Endothelial cell (in vitro differentiated cells): ENCODE results near the gene SPHK2. TPM values are rescaled to one million over a fixed set of nuclear protein-coding genes. Genes with fewer than 3 reads are reported as not detected.
"Not testable (repeated sequence)": the region's sequence is repeated elsewhere in the genome, so short reads cannot be mapped to it uniquely, and the experiment has no call there.

Source experiments
- DNase-seq: peaks from one replicate; pipeline ENCODE4 v3.0.0; 2021; ENCODE audit warnings: low spot score
- H3K27ac Mint-ChIP-seq: one replicate; pipeline ENCODE4 v1.8.0; 2021; ENCODE audit warnings: mixed read lengths, inconsistent platforms; ENCODE audit not compliant: unreplicated experiment
- H3K27me3 Mint-ChIP-seq: one replicate; pipeline ENCODE4 v1.8.0; 2021; ENCODE audit warnings: mild to moderate bottlenecking, moderate library complexity, mixed read lengths, inconsistent platforms; ENCODE audit not compliant: unreplicated experiment
- H3K36me3 Mint-ChIP-seq: one replicate; pipeline ENCODE4 v1.8.0; 2021; ENCODE audit warnings: mild to moderate bottlenecking, low read depth, mixed read lengths, inconsistent platforms; ENCODE audit not compliant: unreplicated experiment
- H3K4me1 Mint-ChIP-seq: one replicate; pipeline ENCODE4 v1.8.0; 2021; ENCODE audit warnings: mild to moderate bottlenecking, mixed read lengths, inconsistent platforms; ENCODE audit not compliant: unreplicated experiment
- H3K4me3 Mint-ChIP-seq: one replicate; pipeline ENCODE4 v1.8.0; 2021; ENCODE audit warnings: mild to moderate bottlenecking, mixed read lengths, inconsistent platforms; ENCODE audit not compliant: unreplicated experiment
- H3K9me3 Mint-ChIP-seq: one replicate; pipeline ENCODE4 v1.8.0; 2021; ENCODE audit warnings: mixed read lengths, inconsistent platforms; ENCODE audit not compliant: unreplicated experiment
- CTCF ChIP-seq: fragments of 200-600 bp; sonication (generic); IDR thresholded peaks from one replicate; pipeline ENCODE4 v1.5.0; 2021; ENCODE audit warnings: antibody characterized with exemption; ENCODE audit not compliant: unreplicated experiment
- total RNA-seq: library from RNA; stranded (reverse); fragmentation: NEBNext Ultra II Directional; extraction: Animal tissue kit (Norgen Biotek cat#: 25700); gene quantifications from one replicate; pipeline ENCODE4 v1.2.1, GENCODE V29; 2021; ENCODE audit not compliant: unreplicated experiment

Gene SPHK2
- total RNA-seq, 1 donor from 2014 or later, result 24.7 TPM

- H3K27me3 Mint-ChIP-seq, result peaks cover 23% of the 10 kb centered on the region
- peaks cover 3% of the 10 kb centered on the region for H3K36me3 Mint-ChIP-seq
- H3K4me3 Mint-ChIP-seq, result peak overlapping the region; percentile 67
- H3K9me3 Mint-ChIP-seq, result no peaks in the 10 kb centered on the region
- H3K27ac Mint-ChIP-seq, result peak overlapping the region; percentile 83
- H3K4me1 Mint-ChIP-seq, result peaks cover 11% of the 10 kb centered on the region
- peak; percentile 68 for DNase-seq
- TF ChIP-seq CTCF, result no peak
Observed at GRCh38 chr19:48629599-48630295, 10.4 kb downstream of the SPHK2 start.

DNA sequence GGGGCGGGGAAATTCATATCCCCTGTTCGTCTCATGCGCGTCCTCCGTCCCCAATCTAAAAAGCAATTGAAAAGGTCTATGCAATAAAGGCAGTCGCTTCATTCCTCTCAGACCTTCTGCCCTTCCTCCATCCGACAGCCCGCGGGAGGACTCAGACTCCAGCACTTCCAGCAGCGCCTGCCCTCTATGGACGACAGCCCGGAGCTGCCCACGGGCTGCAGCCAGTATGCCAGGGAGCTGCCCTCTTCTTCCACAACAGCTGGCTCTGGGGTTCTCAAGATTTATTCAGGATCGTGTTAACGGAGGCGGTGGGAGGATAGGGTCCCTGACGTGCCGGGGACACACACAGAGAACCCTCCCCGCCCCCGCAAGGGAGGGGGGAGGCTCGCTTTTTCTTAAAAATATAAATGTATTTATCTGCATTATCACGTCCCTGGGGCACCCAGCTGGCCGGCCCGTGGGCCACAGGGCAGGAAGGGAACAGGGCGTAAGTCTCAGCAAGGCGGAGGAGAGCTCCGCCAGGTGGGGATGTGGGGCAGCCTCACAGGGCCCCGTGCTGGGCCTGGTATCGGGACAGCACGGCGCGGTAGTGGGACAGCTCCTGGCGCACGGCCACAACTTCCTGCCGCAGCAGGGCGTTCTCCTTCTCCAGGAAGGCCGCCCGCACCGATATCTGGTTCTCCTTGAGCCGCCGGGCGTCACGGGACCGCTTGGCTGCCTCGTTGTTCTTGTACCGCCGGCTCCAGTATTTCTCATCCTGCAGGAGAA lies 11.2 kb downstream of the SPHK2 start:
- Mint-ChIP-seq H3K4me3 (peak overlapping the region; percentile 67), H3K4me1 (peaks cover 7% of the 10 kb centered on the region), H3K9me3 (no peaks in the 10 kb centered on the region), H3K27ac (peak overlapping the region; percentile 83), H3K27me3 (peaks cover 17% of the 10 kb centered on the region), H3K36me3 (no peaks in the 10 kb centered on the region)
- no peak for TF ChIP-seq CTCF
- peak; percentile 61 for DNase-seq

GRCh38 chr19:48631225-48631624 lies 11.9 kb downstream of the SPHK2 start:
- Mint-ChIP-seq H3K36me3 (no peaks in the 10 kb centered on the region), H3K27ac (no peak overlapping the region), H3K9me3 (no peaks in the 10 kb centered on the region), H3K4me3 (no peak overlapping the region), H3K4me1 (peaks cover 10% of the 10 kb centered on the region), H3K27me3 (peaks cover 20% of the 10 kb centered on the region)
- TF ChIP-seq CTCF, result no peak
- no peak for DNase-seq

- Mint-ChIP-seq H3K27me3 (peaks cover 20% of the 10 kb centered on the region), H3K4me3 (peak overlapping the region; percentile 10)
Observed at GRCh38 chr19:48632286-48632685, 13.0 kb downstream of the SPHK2 start.

DNA sequence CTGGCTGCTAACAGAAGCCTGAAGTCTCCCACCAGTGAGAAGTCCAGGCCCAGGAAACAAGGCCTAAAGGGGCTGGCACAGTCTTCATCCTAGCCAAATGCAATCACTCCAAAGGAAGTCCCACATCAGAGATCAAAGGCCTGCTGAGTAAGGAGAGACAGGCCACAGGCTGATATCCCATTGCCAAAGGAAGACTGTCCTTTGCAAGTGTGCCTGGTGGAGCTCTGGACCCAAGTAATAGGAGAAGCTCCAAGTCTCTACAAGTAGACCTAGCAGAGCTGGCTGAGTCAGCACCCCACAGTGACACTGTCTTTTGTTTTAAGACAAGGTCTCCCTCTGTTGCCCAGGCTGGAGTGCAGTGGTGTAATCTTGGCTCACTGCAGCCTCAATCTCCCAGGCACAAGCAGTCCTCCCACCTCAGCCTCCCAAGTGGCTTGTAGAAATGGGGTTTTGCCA lies 13.4 kb downstream of the SPHK2 start:
- peaks cover 20% of the 10 kb centered on the region for H3K27me3 Mint-ChIP-seq
- H3K27ac Mint-ChIP-seq, result no peak overlapping the region
- no peak for DNase-seq
- H3K36me3 Mint-ChIP-seq, result no peaks in the 10 kb centered on the region
- no peaks in the 10 kb centered on the region for H3K9me3 Mint-ChIP-seq
- peaks cover 10% of the 10 kb centered on the region for H3K4me1 Mint-ChIP-seq
- H3K4me3 Mint-ChIP-seq, result peak overlapping the region; percentile 10
- TF ChIP-seq CTCF, result no peak

More at GRCh38 chr19:48632286-48632685, 13.0 kb downstream of the SPHK2 start:
- H3K4me1 Mint-ChIP-seq, H3K9me3 Mint-ChIP-seq, H3K36me3 Mint-ChIP-seq, H3K27ac Mint-ChIP-seq, DNase-seq: not testable (repeated sequence)
